ENCODE data around the gene DYNC2H1.
A peak's percentile ranks its signal among the peaks of the same experiment; 100 is the strongest.

DYNC2H1 gene

GRCh38 chr11:103108933-103109817 lies at the start of gene DYNC2H1:
TSS of gene DYNC2H1 (plus strand) at chr11:103109426. CDS start at chr11:103109575, 149 bp downstream.
- DNase-seq, result peak; percentile 14 to 87 (median 71)

- DNase-seq, result no peak
These were observed 47.6 kb upstream of the DYNC2H1 start for GRCh38 chr11:103061656-103062055.

GRCh38 chr11:103067118-103067517 lies 42.1 kb upstream of the DYNC2H1 start:
- DNase-seq, result no peak

- DNase-seq, result no peak
These were observed 39.9 kb upstream of the DYNC2H1 start for GRCh38 chr11:103069367-103069766.

- no peak for DNase-seq
These were observed 39.1 kb upstream of the DYNC2H1 start for GRCh38 chr11:103070142-103070541.

GRCh38 chr11:103071008-103071407 lies 38.2 kb upstream of the DYNC2H1 start:
- DNase-seq, result no peak

- DNase-seq, result no peak
These were observed 32.9 kb upstream of the DYNC2H1 start for GRCh38 chr11:103076361-103076760.

- no peak for DNase-seq
These were observed 31.7 kb upstream of the DYNC2H1 start for GRCh38 chr11:103077554-103077953.

GRCh38 chr11:103078710-103079109 lies 30.5 kb upstream of the DYNC2H1 start:
- no peak for DNase-seq

GRCh38 chr11:103079833-103080232 lies 29.4 kb upstream of the DYNC2H1 start:
- DNase-seq, result no peak

- no peak for DNase-seq
These were observed 23.4 kb upstream of the DYNC2H1 start for GRCh38 chr11:103085758-103086365.

- DNase-seq, result no peak
These were observed 22.8 kb upstream of the DYNC2H1 start for GRCh38 chr11:103086461-103086860.

- DNase-seq, result peak in 25 of 51 donors; percentile 1 to 58 (median 25)
These were observed 18.0 kb upstream of the DYNC2H1 start for GRCh38 chr11:103091064-103091800.

- DNase-seq, result peak; percentile 57 to 97 (median 93)
These were observed 17.3 kb upstream of the DYNC2H1 start, which contains the start of gene DCUN1D5 for GRCh38 chr11:103091801-103092524. TSS of gene DCUN1D5 (minus strand) at chr11:103092160. CDS start at chr11:103091872, 288 bp downstream.

- no peak for DNase-seq
These were observed 11.9 kb upstream of the DYNC2H1 start for GRCh38 chr11:103097279-103097678.

- peak in 11 of 51 donors; percentile 2 to 82 (median 11) for DNase-seq
These were observed 677 bp downstream of the DYNC2H1 start for GRCh38 chr11:103109818-103110388.

- DNase-seq, result no peak
These were observed 1.2 kb downstream of the DYNC2H1 start for GRCh38 chr11:103110391-103110790.

GRCh38 chr11:103111400-103111799 lies 2.2 kb downstream of the DYNC2H1 start:
- no peak for DNase-seq

- no peak for DNase-seq
These were observed 3.1 kb downstream of the DYNC2H1 start for GRCh38 chr11:103112364-103112763.

- DNase-seq, result no peak
These were observed 5.6 kb downstream of the DYNC2H1 start for GRCh38 chr11:103114836-103115235.

- no peak for DNase-seq
These were observed 16.2 kb downstream of the DYNC2H1 start for GRCh38 chr11:103125462-103125861.
